ENCODE measurements around the gene ZNF234.

DNA sequence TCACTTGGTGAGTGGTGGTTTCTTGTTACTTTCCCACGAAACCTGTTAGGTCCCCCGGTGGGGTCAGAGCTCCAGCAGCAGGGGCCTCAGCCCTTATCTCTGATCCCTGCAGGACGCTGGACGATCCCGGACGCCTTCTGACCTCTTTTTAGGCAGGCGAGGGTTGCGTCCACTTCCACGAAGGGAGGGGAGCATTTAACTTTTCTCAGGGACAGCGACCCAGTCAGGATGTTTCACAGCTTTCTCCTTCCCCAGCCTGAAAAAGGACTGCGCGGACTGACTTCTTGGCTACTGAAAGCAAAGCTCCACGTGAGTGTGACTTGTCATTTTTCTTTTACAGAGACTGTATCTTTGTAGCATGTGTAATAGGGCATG, 692 bp downstream of the ZNF234 start:
- TF ChIP-seq, protein P1, sequence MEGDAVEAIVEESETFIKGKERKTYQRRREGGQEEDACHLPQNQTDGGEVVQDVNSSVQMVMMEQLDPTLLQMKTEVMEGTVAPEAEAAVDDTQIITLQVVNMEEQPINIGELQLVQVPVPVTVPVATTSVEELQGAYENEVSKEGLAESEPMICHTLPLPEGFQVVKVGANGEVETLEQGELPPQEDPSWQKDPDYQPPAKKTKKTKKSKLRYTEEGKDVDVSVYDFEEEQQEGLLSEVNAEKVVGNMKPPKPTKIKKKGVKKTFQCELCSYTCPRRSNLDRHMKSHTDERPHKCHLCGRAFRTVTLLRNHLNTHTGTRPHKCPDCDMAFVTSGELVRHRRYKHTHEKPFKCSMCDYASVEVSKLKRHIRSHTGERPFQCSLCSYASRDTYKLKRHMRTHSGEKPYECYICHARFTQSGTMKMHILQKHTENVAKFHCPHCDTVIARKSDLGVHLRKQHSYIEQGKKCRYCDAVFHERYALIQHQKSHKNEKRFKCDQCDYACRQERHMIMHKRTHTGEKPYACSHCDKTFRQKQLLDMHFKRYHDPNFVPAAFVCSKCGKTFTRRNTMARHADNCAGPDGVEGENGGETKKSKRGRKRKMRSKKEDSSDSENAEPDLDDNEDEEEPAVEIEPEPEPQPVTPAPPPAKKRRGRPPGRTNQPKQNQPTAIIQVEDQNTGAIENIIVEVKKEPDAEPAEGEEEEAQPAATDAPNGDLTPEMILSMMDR (conservative IDR thresholded peaks at IDR 0.05 in 1 of 2, IDR thresholded peaks at IDR 0.05 in 1 of 2; ENCODE audit: low read depth in 1 of 2, low read length in 2 of 2) = no peak
- TF ChIP-seq EZH2 (IDR thresholded peaks at IDR 0.05; ENCODE audit: low read length, missing control alignments) = no peak
